ENCODE measurements around the gene INSIG2.

Gene INSIG2

DNA sequence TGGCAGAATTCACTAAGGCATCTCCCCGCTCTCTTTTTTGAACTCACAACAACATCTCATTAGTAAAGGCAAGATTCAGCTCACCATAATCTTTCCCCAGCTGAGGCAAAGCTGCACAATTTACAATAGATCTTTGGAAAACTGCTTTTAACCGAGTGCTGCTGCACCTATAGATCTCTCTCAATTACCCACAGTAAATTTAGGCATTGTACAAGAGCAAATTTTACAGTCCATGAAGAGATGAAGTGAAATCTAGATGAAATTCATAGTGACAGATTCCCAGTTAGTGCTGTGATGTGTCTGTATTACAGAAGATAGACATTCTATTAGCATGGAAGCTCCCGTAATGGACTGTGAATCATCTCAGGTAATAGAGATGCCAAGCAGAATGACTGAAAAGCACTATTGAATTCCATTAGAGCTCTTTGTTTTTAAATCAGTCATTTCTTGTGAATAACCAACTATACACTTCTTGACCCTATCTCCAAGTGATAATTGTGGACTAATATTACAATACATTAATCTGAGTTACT is 36.4 kb upstream of the INSIG2 start:
- Histone ChIP-seq H3K27me3 (ENCODE audit: control insufficient read depth, insufficient read depth, low read length) (no peaks in the 10 kb centered on the region), H3K4me1 (ENCODE audit: control insufficient read depth, insufficient read depth, low read length) (no peaks in the 10 kb centered on the region), H3K4me3 (ENCODE audit: low read length) (no peak overlapping the region), H3K36me3 (ENCODE audit: control insufficient read depth, insufficient read depth, low read length) (no peaks in the 10 kb centered on the region), H3K27ac (ENCODE audit: low read depth, low read length) (no peak overlapping the region), H3K9ac (ENCODE audit: low read length) (no peak overlapping the region)

DNA sequence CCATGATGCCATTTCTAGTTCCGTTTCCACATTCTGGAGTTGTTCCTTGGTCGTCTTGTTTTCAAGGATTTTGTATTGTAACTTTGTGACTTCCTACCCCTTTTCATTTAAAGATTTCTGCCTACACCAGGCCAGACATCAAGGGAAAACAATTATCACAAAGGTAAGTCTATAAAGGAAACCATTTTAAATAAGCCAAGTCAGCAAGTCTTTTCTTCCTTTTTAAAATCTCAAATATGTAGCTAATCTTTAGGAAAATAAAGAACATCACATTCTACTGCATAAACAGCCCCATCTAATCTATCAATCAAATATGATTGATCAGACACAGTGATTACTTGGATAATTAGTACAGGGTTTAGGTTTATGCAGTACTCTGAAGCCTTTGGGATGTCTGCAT is 35.8 kb upstream of the INSIG2 start:
- Histone ChIP-seq H3K36me3 (ENCODE audit: control insufficient read depth, insufficient read depth, low read length) (no peaks in the 10 kb centered on the region), H3K27ac (ENCODE audit: low read depth, low read length) (no peak overlapping the region), H3K9ac (ENCODE audit: low read length) (no peak overlapping the region), H3K4me1 (ENCODE audit: control insufficient read depth, insufficient read depth, low read length) (no peaks in the 10 kb centered on the region), H3K4me3 (ENCODE audit: low read length) (no peak overlapping the region), H3K27me3 (ENCODE audit: control insufficient read depth, insufficient read depth, low read length) (no peaks in the 10 kb centered on the region)

DNA sequence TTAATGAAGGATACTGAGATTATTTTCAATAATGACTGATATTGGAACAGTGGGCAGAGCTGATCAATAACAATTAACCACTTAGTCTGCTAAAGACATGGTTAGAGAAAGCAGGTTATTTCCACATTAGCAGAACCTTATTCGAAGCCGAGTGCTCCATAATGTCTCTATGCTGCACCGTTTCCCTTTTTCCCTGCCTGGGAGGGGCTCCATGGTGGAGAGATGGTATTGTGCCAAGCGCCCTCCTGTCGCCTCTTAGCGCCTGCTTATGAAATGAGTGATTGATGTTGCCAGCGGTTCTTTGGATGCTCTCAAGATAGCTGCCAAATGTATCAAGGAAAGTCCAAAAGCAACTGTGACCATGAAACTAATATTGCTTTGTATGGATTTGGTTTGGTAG is 34.6 kb upstream of the INSIG2 start:
- Histone ChIP-seq H3K27me3 (ENCODE audit: control insufficient read depth, insufficient read depth, low read length) (no peaks in the 10 kb centered on the region), H3K4me3 (ENCODE audit: low read length) (no peak overlapping the region), H3K36me3 (ENCODE audit: control insufficient read depth, insufficient read depth, low read length) (no peaks in the 10 kb centered on the region), H3K27ac (ENCODE audit: low read depth, low read length) (no peak overlapping the region), H3K4me1 (ENCODE audit: control insufficient read depth, insufficient read depth, low read length) (no peaks in the 10 kb centered on the region), H3K9ac (ENCODE audit: low read length) (no peak overlapping the region)

DNA sequence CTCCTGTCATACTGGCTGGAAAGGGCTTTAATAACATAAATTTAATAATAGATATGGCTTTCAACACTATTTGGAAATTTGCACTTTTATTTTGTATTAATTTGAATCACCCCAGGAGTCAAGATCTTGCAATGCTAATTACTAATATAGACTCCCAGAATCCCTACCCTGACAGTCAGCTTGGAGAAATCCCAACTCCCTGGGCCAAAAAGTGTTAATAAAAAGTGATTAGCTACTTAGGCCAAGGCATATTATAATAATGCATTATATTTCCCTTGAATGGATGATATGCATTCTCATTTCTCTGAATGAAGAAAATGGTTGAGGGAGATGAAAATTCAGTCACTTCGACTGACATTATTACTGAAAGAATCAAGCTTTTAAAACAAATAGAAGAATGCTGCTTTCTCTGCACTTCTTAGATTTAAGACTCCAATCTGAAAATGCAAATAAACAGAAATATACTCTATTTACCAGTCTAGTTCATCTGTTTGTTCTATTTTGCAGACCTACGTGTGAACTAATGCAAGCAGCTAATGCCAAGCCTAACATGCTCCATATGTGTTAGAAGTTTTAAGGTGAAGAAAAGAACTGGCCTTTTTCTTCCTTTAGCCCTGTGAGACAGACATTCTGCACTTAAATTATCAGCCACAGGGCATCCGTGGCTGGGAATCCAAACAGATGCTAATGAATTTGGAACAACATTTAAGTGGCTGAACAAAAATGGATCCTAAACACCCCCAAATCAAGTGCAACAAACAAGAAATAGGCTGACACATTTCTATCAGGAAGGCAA is 33.9 kb upstream of the INSIG2 start:
- H3K36me3 ChIP-seq (ENCODE audit: control insufficient read depth, insufficient read depth, low read length), result no peaks in the 10 kb centered on the region
- H3K27ac ChIP-seq (ENCODE audit: low read depth, low read length), result no peak overlapping the region
- no peak overlapping the region for H3K4me3 ChIP-seq (ENCODE audit: low read length)
- no peaks in the 10 kb centered on the region for H3K4me1 ChIP-seq (ENCODE audit: control insufficient read depth, insufficient read depth, low read length)
- no peaks in the 10 kb centered on the region for H3K27me3 ChIP-seq (ENCODE audit: control insufficient read depth, insufficient read depth, low read length)
- no peak overlapping the region for H3K9ac ChIP-seq (ENCODE audit: low read length)

DNA sequence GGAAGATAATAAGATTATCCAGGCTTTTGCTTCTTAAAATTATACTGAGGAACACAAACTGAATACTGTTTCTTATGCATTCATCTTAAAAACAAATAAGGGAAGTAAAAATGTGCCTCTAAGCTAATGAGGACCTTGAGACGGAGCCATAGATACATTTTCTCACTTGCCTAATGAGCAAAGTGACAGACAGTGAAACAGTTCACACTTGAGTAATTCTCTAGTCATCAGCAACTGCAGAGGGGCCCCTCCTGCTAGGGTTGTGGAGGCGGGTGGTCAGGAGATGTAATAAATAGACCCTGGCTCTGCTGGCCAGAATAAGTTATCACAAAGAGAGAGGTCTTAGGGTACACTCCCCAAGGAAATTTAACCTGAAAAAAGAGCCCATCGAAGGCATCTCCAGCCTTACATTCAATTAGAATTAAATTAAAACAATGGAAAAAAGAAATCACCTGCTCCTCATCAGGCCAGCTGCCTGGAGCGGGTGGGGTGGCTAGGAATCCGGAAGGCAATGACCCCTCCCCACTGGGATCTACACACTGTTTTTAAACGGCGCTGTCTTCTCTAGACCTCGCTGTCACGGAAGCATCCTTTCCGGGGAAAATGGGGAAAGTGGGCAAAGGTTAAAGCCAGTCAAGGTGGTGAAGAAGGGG is 32.6 kb upstream of the INSIG2 start:
- Histone ChIP-seq H3K27ac (ENCODE audit: low read depth, low read length) (no peak overlapping the region), H3K27me3 (ENCODE audit: control insufficient read depth, insufficient read depth, low read length) (no peaks in the 10 kb centered on the region)

DNA sequence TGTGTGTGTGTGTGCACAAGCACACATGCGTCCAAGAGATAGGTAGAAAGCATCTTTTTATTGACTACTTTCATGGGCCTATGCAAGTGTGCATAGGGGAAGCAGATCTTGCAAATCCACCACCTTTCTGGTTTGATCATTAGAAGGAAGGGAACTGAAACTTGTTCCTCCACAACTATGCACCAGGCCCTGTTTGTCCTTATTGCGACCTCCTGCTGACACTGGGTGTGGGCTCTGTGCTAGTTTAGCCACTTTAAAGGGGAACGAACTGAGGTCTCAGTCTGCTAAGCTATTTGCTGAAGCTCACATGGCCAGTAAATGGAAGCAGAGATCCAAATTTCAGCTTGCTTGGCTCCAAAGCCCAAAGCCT is 32.1 kb upstream of the INSIG2 start:
- no peaks in the 10 kb centered on the region for H3K36me3 ChIP-seq (ENCODE audit: control insufficient read depth, insufficient read depth, low read length)
- no peak overlapping the region for H3K27ac ChIP-seq (ENCODE audit: low read depth, low read length)
- H3K4me1 ChIP-seq (ENCODE audit: control insufficient read depth, insufficient read depth, low read length), result no peaks in the 10 kb centered on the region
- no peaks in the 10 kb centered on the region for H3K27me3 ChIP-seq (ENCODE audit: control insufficient read depth, insufficient read depth, low read length)
- H3K9ac ChIP-seq (ENCODE audit: low read length), result no peak overlapping the region
- no peak overlapping the region for H3K4me3 ChIP-seq (ENCODE audit: low read length)

More for the DNA sequence above, 32.6 kb upstream of the INSIG2 start:
- no peak overlapping the region for H3K9ac ChIP-seq (ENCODE audit: low read length)
- no peak overlapping the region for H3K4me3 ChIP-seq (ENCODE audit: low read length)
- no peaks in the 10 kb centered on the region for H3K36me3 ChIP-seq (ENCODE audit: control insufficient read depth, insufficient read depth, low read length)
- no peaks in the 10 kb centered on the region for H3K4me1 ChIP-seq (ENCODE audit: control insufficient read depth, insufficient read depth, low read length)

DNA sequence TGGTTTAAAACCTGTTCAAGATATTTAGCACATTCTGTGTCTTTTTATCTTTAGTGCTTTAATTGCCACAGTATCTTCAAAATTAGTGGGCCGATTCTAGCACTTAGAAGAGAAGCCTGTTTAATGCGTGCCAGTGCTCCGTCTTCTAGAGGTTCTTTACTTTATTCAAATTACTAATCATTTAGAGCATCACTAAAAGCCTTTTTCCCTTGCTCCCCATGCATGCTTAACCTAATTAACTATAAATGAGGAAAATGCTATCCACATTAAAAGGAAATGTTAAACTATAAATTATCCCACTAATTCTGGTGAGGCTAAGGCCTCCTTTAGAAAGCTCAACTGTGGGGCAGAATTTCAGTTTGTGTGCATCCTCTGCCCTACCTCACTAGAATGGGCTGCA is 31.5 kb upstream of the INSIG2 start:
- Histone ChIP-seq H3K27ac (ENCODE audit: low read depth, low read length) (no peak overlapping the region), H3K36me3 (ENCODE audit: control insufficient read depth, insufficient read depth, low read length) (no peaks in the 10 kb centered on the region), H3K9ac (ENCODE audit: low read length) (no peak overlapping the region), H3K4me1 (ENCODE audit: control insufficient read depth, insufficient read depth, low read length) (no peaks in the 10 kb centered on the region), H3K27me3 (ENCODE audit: control insufficient read depth, insufficient read depth, low read length) (no peaks in the 10 kb centered on the region), H3K4me3 (ENCODE audit: low read length) (no peak overlapping the region)

DNA sequence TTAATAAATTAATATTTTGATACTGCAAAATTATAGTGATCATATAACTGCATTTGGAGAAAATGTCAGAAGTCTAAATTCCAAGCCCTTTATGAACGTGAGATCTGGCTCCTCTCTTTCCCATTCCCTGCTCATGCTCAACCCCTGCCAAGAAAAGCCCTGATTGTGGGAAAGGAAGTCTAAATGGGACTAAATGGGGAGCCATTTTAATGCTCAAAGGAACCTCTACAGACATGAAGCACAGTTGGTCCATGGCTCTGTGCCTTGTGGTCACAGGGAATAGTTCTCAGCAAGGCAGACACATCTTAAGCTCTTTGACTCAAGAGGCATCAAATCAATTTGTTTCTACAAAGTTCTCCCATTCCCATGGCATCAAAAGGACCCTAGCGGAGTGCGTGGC is 29.3 kb upstream of the INSIG2 start:
- Histone ChIP-seq H3K9ac (ENCODE audit: low read length) (no peak overlapping the region), H3K4me1 (ENCODE audit: control insufficient read depth, insufficient read depth, low read length) (no peaks in the 10 kb centered on the region), H3K27ac (ENCODE audit: low read depth, low read length) (no peak overlapping the region), H3K27me3 (ENCODE audit: control insufficient read depth, insufficient read depth, low read length) (no peaks in the 10 kb centered on the region), H3K4me3 (ENCODE audit: low read length) (no peak overlapping the region), H3K36me3 (ENCODE audit: control insufficient read depth, insufficient read depth, low read length) (no peaks in the 10 kb centered on the region)

DNA sequence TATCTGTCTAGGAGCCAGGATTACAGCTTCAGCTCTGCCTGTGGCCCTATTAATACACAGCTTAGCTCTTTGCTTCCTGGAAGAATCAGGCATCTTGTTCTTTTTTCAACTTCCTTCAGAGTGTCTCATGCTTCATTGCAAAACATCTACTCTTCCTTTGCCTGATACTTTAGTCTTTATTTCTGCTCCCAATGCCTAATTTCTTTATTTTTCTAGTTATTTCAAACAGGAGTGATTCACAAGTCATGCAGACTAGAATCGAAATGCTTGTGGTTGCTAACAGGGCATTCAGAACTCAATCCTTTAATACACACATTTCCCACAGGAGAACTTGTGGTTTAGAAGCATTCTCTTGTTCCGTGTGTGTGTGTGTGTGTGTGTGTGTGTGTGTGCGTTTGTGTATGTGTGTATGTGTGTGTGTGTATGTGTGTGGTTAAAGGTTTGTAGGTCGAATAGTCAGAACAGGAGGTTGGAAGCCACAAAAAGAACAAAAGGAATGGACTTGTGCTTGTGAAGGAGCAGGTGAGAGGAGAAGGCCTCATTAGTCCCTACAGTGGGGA is 28.3 kb upstream of the INSIG2 start:
- Histone ChIP-seq H3K36me3 (ENCODE audit: control insufficient read depth, insufficient read depth, low read length) (no peaks in the 10 kb centered on the region), H3K27ac (ENCODE audit: low read depth, low read length) (no peak overlapping the region), H3K4me1 (ENCODE audit: control insufficient read depth, insufficient read depth, low read length) (no peaks in the 10 kb centered on the region), H3K4me3 (ENCODE audit: low read length) (no peak overlapping the region), H3K9ac (ENCODE audit: low read length) (no peak overlapping the region), H3K27me3 (ENCODE audit: control insufficient read depth, insufficient read depth, low read length) (no peaks in the 10 kb centered on the region)

DNA sequence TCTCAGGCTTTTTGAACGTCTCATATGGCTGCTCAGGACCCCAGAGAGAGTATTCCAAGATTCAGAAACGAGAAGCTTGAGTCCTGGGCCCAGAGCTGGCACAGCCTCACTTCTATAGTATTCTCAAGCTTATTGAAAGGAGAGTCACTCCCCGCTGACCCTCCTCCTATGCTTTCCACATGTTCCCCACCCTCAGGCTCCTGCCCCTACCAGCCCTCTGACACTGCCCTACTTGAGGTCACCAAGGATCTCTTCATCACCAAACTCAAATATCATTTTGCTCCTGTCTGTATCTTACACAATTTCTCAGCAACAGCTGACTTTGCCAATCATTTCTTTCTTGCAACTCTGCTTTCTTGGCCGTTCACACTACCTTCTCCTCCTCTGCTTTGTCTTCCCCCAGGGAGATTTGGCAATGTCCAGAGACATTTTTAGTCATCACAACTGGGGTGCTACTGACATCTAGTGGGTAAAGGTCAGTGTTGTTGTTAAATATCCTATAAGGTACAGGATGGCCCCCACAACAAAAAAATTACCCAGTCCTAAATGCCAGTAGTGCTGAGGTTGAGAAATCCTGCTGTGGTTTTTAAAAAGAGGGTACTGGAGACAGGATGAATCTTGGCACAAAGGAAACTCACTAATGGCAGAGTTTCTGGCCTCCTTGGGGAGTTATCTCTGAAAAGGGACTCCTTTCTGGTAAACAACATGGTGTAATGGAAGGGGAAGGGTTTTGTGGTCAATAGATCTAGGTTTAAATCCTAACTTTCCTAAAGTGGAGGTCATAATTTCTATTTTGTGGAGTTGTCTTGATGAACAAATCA is 26.9 kb upstream of the INSIG2 start:
- Histone ChIP-seq H3K27me3 (ENCODE audit: control insufficient read depth, insufficient read depth, low read length) (no peaks in the 10 kb centered on the region), H3K36me3 (ENCODE audit: control insufficient read depth, insufficient read depth, low read length) (no peaks in the 10 kb centered on the region), H3K9ac (ENCODE audit: low read length) (no peak overlapping the region), H3K27ac (ENCODE audit: low read depth, low read length) (no peak overlapping the region), H3K4me1 (ENCODE audit: control insufficient read depth, insufficient read depth, low read length) (no peaks in the 10 kb centered on the region), H3K4me3 (ENCODE audit: low read length) (no peak overlapping the region)

DNA sequence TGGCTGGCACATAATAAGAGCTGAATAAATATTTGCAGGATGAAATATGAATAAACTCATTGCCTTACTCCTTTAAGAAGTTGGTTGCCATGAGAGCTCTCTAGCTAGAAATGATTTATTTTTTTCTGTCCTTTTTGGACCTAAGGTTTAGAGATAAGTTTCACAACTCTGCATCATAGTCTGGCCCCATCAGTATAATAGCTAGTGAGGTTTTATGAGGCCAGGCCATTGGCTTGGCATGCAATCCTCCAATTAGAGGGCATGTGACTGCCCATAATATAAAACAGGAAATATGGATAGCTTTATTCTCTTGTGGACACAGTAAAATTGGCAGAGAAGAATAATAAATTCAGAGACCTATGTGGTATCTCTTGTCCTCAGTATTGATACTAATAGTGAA is 26.2 kb upstream of the INSIG2 start:
- H3K27me3 ChIP-seq (ENCODE audit: control insufficient read depth, insufficient read depth, low read length), result no peaks in the 10 kb centered on the region

DNA sequence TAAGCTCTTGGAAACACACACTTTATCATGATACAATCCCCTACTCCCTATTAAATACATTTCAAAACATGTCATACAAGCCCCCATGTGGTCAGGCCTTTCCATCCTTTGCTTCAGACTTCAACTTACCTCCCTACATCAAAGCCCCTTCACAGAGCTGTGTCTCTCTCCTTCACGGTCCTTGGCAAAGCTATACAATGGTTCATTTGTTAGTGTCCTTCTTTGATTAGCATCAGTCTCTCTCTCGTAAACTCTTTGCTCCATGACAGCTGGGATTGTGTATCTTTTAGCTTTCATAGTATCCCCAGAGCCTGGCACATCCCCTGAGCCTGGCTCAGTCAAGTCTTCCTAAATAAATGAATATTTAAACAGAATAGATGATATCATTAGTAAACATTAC is 25.6 kb upstream of the INSIG2 start:
- no peaks in the 10 kb centered on the region for H3K4me1 ChIP-seq (ENCODE audit: control insufficient read depth, insufficient read depth, low read length)

More for the DNA sequence above, 26.2 kb upstream of the INSIG2 start:
- Histone ChIP-seq H3K36me3 (ENCODE audit: control insufficient read depth, insufficient read depth, low read length) (no peaks in the 10 kb centered on the region), H3K4me3 (ENCODE audit: low read length) (no peak overlapping the region), H3K27ac (ENCODE audit: low read depth, low read length) (no peak overlapping the region), H3K9ac (ENCODE audit: low read length) (no peak overlapping the region), H3K4me1 (ENCODE audit: control insufficient read depth, insufficient read depth, low read length) (no peaks in the 10 kb centered on the region)

More for the DNA sequence above, 25.6 kb upstream of the INSIG2 start:
- no peak overlapping the region for H3K4me3 ChIP-seq (ENCODE audit: low read length)
- no peaks in the 10 kb centered on the region for H3K36me3 ChIP-seq (ENCODE audit: control insufficient read depth, insufficient read depth, low read length)
- H3K27me3 ChIP-seq (ENCODE audit: control insufficient read depth, insufficient read depth, low read length), result no peaks in the 10 kb centered on the region
- no peak overlapping the region for H3K9ac ChIP-seq (ENCODE audit: low read length)
- no peak overlapping the region for H3K27ac ChIP-seq (ENCODE audit: low read depth, low read length)

Data from rectal smooth muscle tissue (tissue), 1 donor.